ENCODE data around the gene NEK9.

The NEK9 gene

GRCh38 chr14:75156901-75157300, 30.1 kb upstream of the NEK9 start:
- no peak overlapping the region for H2AK5ac ChIP-seq (ENCODE audit: low read length)
- H3K18ac ChIP-seq (ENCODE audit: low read length) = no peak overlapping the region
- H3K4ac ChIP-seq (ENCODE audit: low read depth, low read length) = no peak overlapping the region
- H3K79me2 ChIP-seq (ENCODE audit: control insufficient read depth, insufficient read depth, low read length, poor library complexity) = no peaks in the 10 kb centered on the region
- H3K4me1 ChIP-seq (ENCODE audit: control insufficient read depth in 1 of 2, insufficient read depth in 2 of 2, low read length in 2 of 2) = peaks cover 0 to 2% of the 10 kb centered on the region in 2 experiments
- no peak overlapping the region for H4K12ac ChIP-seq (ENCODE audit: low read depth, low read length)
- no peak overlapping the region for H3K14ac ChIP-seq (ENCODE audit: low read length)
- no peak overlapping the region for H3K9ac ChIP-seq (ENCODE audit: low read length)
- H4K91ac ChIP-seq (ENCODE audit: low read depth, low read length) = no peak overlapping the region
- H2BK120ac ChIP-seq (ENCODE audit: insufficient read depth, low read length, poor library complexity) = no peak overlapping the region
- no peak overlapping the region for H2BK5ac ChIP-seq (ENCODE audit: low read depth, low read length, poor library complexity)
- H3K4me3 ChIP-seq (ENCODE audit: low read depth, low read length) = no peak overlapping the region
- H3K27me3 ChIP-seq (ENCODE audit: insufficient read depth, low read length) = no peaks in the 10 kb centered on the region
- H3K79me1 ChIP-seq (ENCODE audit: low read length) = no peaks in the 10 kb centered on the region
- H3K36me3 ChIP-seq (ENCODE audit: control insufficient read depth in 1 of 2, insufficient read depth in 2 of 2, low read length in 2 of 2) = peaks cover 0 to 3% of the 10 kb centered on the region in 2 experiments
- no CpG with 5 or more reads among the region's 3 CpGs for WGBS (ENCODE audit: extremely low coverage, insufficient coverage, insufficient read length)
- H3K23ac ChIP-seq (ENCODE audit: low read length) = no peak overlapping the region
- H2BK12ac ChIP-seq (ENCODE audit: low read length) = no peak overlapping the region
- H3K4me2 ChIP-seq (ENCODE audit: low read length) = no peak overlapping the region
- H4K8ac ChIP-seq (ENCODE audit: low read depth, low read length) = no peak overlapping the region
- H3K27ac ChIP-seq (ENCODE audit: low read depth, low read length) = no peak overlapping the region
- H2AFZ ChIP-seq (ENCODE audit: insufficient read depth, low read length, poor library complexity) = no peak overlapping the region
- DNase-seq = peak; percentile 13 to 57
- H3K9me3 ChIP-seq (ENCODE audit: insufficient read depth, low read depth, low read length) = no peaks in the 10 kb centered on the region

GRCh38 chr14:75156111-75156510, 29.3 kb upstream of the NEK9 start:
- H2AK5ac ChIP-seq (ENCODE audit: low read length) = no peak overlapping the region
- no peak overlapping the region for H3K4ac ChIP-seq (ENCODE audit: low read depth, low read length)
- H3K79me2 ChIP-seq (ENCODE audit: control insufficient read depth, insufficient read depth, low read length, poor library complexity) = no peaks in the 10 kb centered on the region
- WGBS (ENCODE audit: extremely low coverage, insufficient coverage, insufficient read length) = no CpG with 5 or more reads among the region's 1 CpG
- peaks cover 0 to 2% of the 10 kb centered on the region in 2 experiments for H3K4me1 ChIP-seq (ENCODE audit: control insufficient read depth in 1 of 2, insufficient read depth in 2 of 2, low read length in 2 of 2)
- H2BK12ac ChIP-seq (ENCODE audit: low read length) = no peak overlapping the region
- peak in 1 of 2 donors; percentile 39 for DNase-seq
- no peak overlapping the region for H4K91ac ChIP-seq (ENCODE audit: low read depth, low read length)
- H4K8ac ChIP-seq (ENCODE audit: low read depth, low read length) = no peak overlapping the region
- no peaks in the 10 kb centered on the region for H3K9me3 ChIP-seq (ENCODE audit: insufficient read depth, low read depth, low read length)
- H3K4me2 ChIP-seq (ENCODE audit: low read length) = no peak overlapping the region
- H3K27me3 ChIP-seq (ENCODE audit: insufficient read depth, low read length) = no peaks in the 10 kb centered on the region
- H3K14ac ChIP-seq (ENCODE audit: low read length) = no peak overlapping the region
- H2BK5ac ChIP-seq (ENCODE audit: low read depth, low read length, poor library complexity) = no peak overlapping the region
- no peak overlapping the region for H3K9ac ChIP-seq (ENCODE audit: low read length)
- no peak overlapping the region for H2AFZ ChIP-seq (ENCODE audit: insufficient read depth, low read length, poor library complexity)
- no peak overlapping the region for H4K12ac ChIP-seq (ENCODE audit: low read depth, low read length)
- no peaks in the 10 kb centered on the region for H3K79me1 ChIP-seq (ENCODE audit: low read length)
- H3K18ac ChIP-seq (ENCODE audit: low read length) = no peak overlapping the region
- H3K27ac ChIP-seq (ENCODE audit: low read depth, low read length) = no peak overlapping the region
- no peak overlapping the region for H2BK120ac ChIP-seq (ENCODE audit: insufficient read depth, low read length, poor library complexity)
- H3K23ac ChIP-seq (ENCODE audit: low read length) = no peak overlapping the region
- H3K36me3 ChIP-seq (ENCODE audit: control insufficient read depth in 1 of 2, insufficient read depth in 2 of 2, low read length in 2 of 2) = peaks cover 0 to 3% of the 10 kb centered on the region in 2 experiments
- no peak overlapping the region for H3K4me3 ChIP-seq (ENCODE audit: low read depth, low read length)

DNA sequence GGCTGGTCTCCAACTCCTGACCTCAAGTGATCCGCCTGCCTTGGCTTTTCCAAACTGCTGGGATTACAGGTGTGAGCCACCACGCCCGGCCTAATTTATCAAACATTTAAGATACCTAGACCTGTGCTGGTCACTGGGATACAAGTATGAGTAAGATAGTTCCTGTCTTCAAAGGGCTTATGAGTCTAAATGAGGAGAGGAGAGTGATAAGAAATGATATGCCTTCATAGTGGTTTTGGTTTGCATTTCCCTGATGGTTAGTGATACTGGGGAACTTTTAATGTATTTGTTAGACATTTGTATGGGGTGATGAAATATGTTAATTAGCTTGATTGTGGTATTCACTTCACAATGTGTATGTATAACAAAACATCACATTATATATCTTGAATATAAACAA, 28.3 kb upstream of the NEK9 start:
- Histone ChIP-seq H2BK120ac (ENCODE audit: insufficient read depth, low read length, poor library complexity) (no peak overlapping the region), H3K4ac (ENCODE audit: low read depth, low read length) (no peak overlapping the region), H3K4me2 (ENCODE audit: low read length) (no peak overlapping the region), H3K36me3 (ENCODE audit: control insufficient read depth in 1 of 2, insufficient read depth in 2 of 2, low read length in 2 of 2) (peaks cover 1 to 3% of the 10 kb centered on the region in 2 experiments), H3K79me1 (ENCODE audit: low read length) (no peaks in the 10 kb centered on the region), H3K27ac (ENCODE audit: low read depth, low read length) (no peak overlapping the region), H2AFZ (ENCODE audit: insufficient read depth, low read length, poor library complexity) (no peak overlapping the region), H3K9ac (ENCODE audit: low read length) (no peak overlapping the region), H4K8ac (ENCODE audit: low read depth, low read length) (no peak overlapping the region), H3K18ac (ENCODE audit: low read length) (no peak overlapping the region), H3K9me3 (ENCODE audit: insufficient read depth, low read depth, low read length) (no peaks in the 10 kb centered on the region), H2BK12ac (ENCODE audit: low read length) (no peak overlapping the region), H3K4me3 (ENCODE audit: low read depth, low read length) (no peak overlapping the region), H3K14ac (ENCODE audit: low read length) (no peak overlapping the region), H4K91ac (ENCODE audit: low read depth, low read length) (no peak overlapping the region), H2AK5ac (ENCODE audit: low read length) (no peak overlapping the region), H4K12ac (ENCODE audit: low read depth, low read length) (no peak overlapping the region), H3K23ac (ENCODE audit: low read length) (no peak overlapping the region), H3K79me2 (ENCODE audit: control insufficient read depth, insufficient read depth, low read length, poor library complexity) (no peaks in the 10 kb centered on the region), H3K4me1 (ENCODE audit: control insufficient read depth in 1 of 2, insufficient read depth in 2 of 2, low read length in 2 of 2) (peaks cover 0 to 2% of the 10 kb centered on the region in 2 experiments), H2BK5ac (ENCODE audit: low read depth, low read length, poor library complexity) (no peak overlapping the region), H3K27me3 (ENCODE audit: insufficient read depth, low read length) (no peaks in the 10 kb centered on the region)
- peak; percentile 13 to 44 for DNase-seq
- no CpG with 5 or more reads among the region's 3 CpGs for WGBS (ENCODE audit: extremely low coverage, insufficient coverage, insufficient read length)

DNA sequence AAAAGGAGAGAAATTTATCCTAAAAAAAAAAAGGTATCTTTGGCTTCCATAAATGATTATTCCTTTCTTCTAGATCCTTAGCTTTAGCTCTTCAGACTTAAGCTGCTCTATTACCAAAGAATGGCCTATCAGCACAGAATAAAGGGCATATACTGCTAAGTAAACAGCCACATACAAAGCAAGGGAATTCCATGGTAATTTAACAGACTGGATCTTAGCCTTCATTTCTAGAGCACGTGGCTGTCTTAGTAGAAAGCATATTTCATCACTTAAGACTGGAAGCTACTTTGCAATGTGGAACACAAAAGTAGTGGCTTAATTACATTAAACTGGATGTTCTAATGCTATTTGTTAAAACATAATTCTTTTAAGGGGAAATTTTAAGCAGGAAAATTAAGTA, 26.4 kb upstream of the NEK9 start:
- Histone ChIP-seq H2AFZ (ENCODE audit: insufficient read depth, low read length, poor library complexity) (no peak overlapping the region), H3K14ac (ENCODE audit: low read length) (no peak overlapping the region), H3K4me1 (ENCODE audit: control insufficient read depth in 1 of 2, insufficient read depth in 2 of 2, low read length in 2 of 2) (peaks cover 0 to 2% of the 10 kb centered on the region in 2 experiments), H4K91ac (ENCODE audit: low read depth, low read length) (no peak overlapping the region), H3K9me3 (ENCODE audit: insufficient read depth, low read depth, low read length) (no peaks in the 10 kb centered on the region), H3K79me2 (ENCODE audit: control insufficient read depth, insufficient read depth, low read length, poor library complexity) (no peaks in the 10 kb centered on the region), H3K9ac (ENCODE audit: low read length) (no peak overlapping the region), H3K27ac (ENCODE audit: low read depth, low read length) (no peak overlapping the region), H3K4me3 (ENCODE audit: low read depth, low read length) (no peak overlapping the region), H4K8ac (ENCODE audit: low read depth, low read length) (no peak overlapping the region), H3K4me2 (ENCODE audit: low read length) (no peak overlapping the region), H2BK5ac (ENCODE audit: low read depth, low read length, poor library complexity) (no peak overlapping the region), H2BK120ac (ENCODE audit: insufficient read depth, low read length, poor library complexity) (no peak overlapping the region), H2BK12ac (ENCODE audit: low read length) (no peak overlapping the region), H3K23ac (ENCODE audit: low read length) (no peak overlapping the region), H3K79me1 (ENCODE audit: low read length) (no peaks in the 10 kb centered on the region), H2AK5ac (ENCODE audit: low read length) (no peak overlapping the region), H3K4ac (ENCODE audit: low read depth, low read length) (no peak overlapping the region), H4K12ac (ENCODE audit: low read depth, low read length) (no peak overlapping the region), H3K27me3 (ENCODE audit: insufficient read depth, low read length) (no peaks in the 10 kb centered on the region), H3K18ac (ENCODE audit: low read length) (no peak overlapping the region), H3K36me3 (ENCODE audit: control insufficient read depth in 1 of 2, insufficient read depth in 2 of 2, low read length in 2 of 2) (peaks cover 5 to 6% of the 10 kb centered on the region in 2 experiments)
- no CpG with 5 or more reads among the region's 1 CpG for WGBS (ENCODE audit: extremely low coverage, insufficient coverage, insufficient read length)
- DNase-seq = no peak

Measured in trophoblast cell (in vitro differentiated cells and primary cell).